Brain pericyte (primary cell): ENCODE data around the gene CYB5R4.

Source experiments
- DNase-seq: peaks from one replicate; pipeline ENCODE4 v3.0.0-alpha.2; 2012; ENCODE audit warnings: low read depth, low spot score

The CYB5R4 gene

GRCh38 chr6:83859410-83860358 lies at the start of gene CYB5R4:
TSS of gene CYB5R4 (plus strand) at chr6:83859689. CDS start at chr6:83859783, 94 bp downstream.
- peak; percentile 87 for DNase-seq

GRCh38 chr6:83812595-83812994 lies 46.9 kb upstream of the CYB5R4 start:
- DNase-seq = no peak

- DNase-seq = no peak
Observed at GRCh38 chr6:83815631-83816272, 43.7 kb upstream of the CYB5R4 start.

GRCh38 chr6:83822629-83823169 lies 36.8 kb upstream of the CYB5R4 start:
- DNase-seq = no peak

- no peak for DNase-seq
Observed at GRCh38 chr6:83824388-83824801, 35.1 kb upstream of the CYB5R4 start.

GRCh38 chr6:83824831-83825230 lies 34.7 kb upstream of the CYB5R4 start:
- DNase-seq = no peak

GRCh38 chr6:83827050-83827449 lies 32.4 kb upstream of the CYB5R4 start:
- DNase-seq = no peak

- no peak for DNase-seq
Observed at GRCh38 chr6:83838727-83839126, 20.8 kb upstream of the CYB5R4 start.

GRCh38 chr6:83844170-83844569 lies 15.3 kb upstream of the CYB5R4 start:
- DNase-seq = no peak

GRCh38 chr6:83846291-83846690 lies 13.2 kb upstream of the CYB5R4 start:
- DNase-seq = no peak

GRCh38 chr6:83847179-83847578 lies 12.3 kb upstream of the CYB5R4 start:
- DNase-seq = no peak

GRCh38 chr6:83849127-83849526 lies 10.4 kb upstream of the CYB5R4 start:
- no peak for DNase-seq

- DNase-seq = no peak
Observed at GRCh38 chr6:83849610-83850009, 9.9 kb upstream of the CYB5R4 start.

- no peak for DNase-seq
Observed at GRCh38 chr6:83852528-83853177, 6.8 kb upstream of the CYB5R4 start.

- no peak for DNase-seq
Observed at GRCh38 chr6:83853178-83854000, 6.1 kb upstream of the CYB5R4 start, which contains the start of gene RIPPLY2. TSS of gene RIPPLY2 (plus strand) at chr6:83853360. CDS start at chr6:83853417, 57 bp downstream.

GRCh38 chr6:83854001-83854501 lies 5.4 kb upstream of the CYB5R4 start:
- DNase-seq = no peak

- no peak for DNase-seq
Observed at GRCh38 chr6:83854766-83855165, 4.7 kb upstream of the CYB5R4 start.

- no peak for DNase-seq
Observed at GRCh38 chr6:83860359-83860755, 868 bp downstream of the CYB5R4 start.

GRCh38 chr6:83860782-83861495 lies 1.4 kb downstream of the CYB5R4 start:
- no peak for DNase-seq

GRCh38 chr6:83862776-83863471 lies 3.4 kb downstream of the CYB5R4 start:
- no peak for DNase-seq
